NCI-H187 (cell line): ENCODE results near the gene CALD1.

ENCODE experiments used
- DNase-seq, 2 experiments: peaks; one replicate each; lab custom pipeline; 2025; lab: John Stamatoyannopoulos, UW

The CALD1 gene

GRCh38 chr7:134827436-134827835 lies 48.0 kb downstream of the CALD1 start:
- DNase-seq, result no peak

DNA sequence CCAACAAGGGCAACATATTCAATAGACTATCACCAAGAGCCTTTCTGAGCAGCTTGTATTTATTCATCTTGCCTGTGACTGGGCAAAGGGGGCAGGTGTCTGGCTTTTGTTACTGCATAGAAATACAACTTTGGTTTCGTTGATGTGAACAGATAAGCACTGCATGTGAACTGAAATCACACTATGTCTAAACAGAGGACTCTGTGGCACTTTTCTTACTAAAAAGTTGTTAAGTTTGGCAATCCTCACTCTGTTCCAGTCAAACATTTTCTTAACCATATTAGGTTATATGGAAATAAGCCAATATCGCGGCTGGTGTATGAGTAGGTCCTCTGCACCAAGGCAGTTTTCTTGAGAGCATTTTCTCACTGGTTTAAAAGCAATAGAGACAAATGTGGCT lies 48.5 kb downstream of the CALD1 start:
- no peak for DNase-seq

DNA sequence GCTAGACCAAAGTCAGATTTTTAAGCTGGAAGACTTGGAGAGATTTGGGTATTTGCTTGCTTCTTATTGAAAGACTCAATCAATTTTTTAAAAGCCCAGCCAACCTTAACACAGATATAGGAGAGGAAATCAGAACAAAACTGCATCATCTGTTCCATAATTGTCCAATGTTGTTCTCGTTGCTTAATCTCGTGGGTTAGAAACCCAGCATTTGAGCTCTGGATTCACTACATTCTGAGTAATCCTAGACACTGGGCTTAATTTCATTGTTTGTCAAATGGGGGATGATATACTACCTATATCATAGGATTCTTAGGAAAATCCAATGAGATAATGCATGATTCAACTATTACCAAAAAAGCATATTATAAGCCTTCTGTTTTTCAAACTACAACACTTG lies 48.9 kb downstream of the CALD1 start:
- DNase-seq, result no peak

GRCh38 chr7:134829380-134829986 lies 50.0 kb downstream of the CALD1 start:
- DNase-seq, result no peak

- DNase-seq, result no peak
These were observed 52.4 kb downstream of the CALD1 start for GRCh38 chr7:134831862-134832261.

GRCh38 chr7:134832367-134832766 lies 52.9 kb downstream of the CALD1 start:
- DNase-seq, result no peak

- no peak for DNase-seq
These were observed 55.4 kb downstream of the CALD1 start for GRCh38 chr7:134834689-134835462.

GRCh38 chr7:134835463-134835823 lies 56.0 kb downstream of the CALD1 start:
- DNase-seq, result no peak

GRCh38 chr7:134836447-134836846 lies 57.0 kb downstream of the CALD1 start:
- DNase-seq, result no peak

GRCh38 chr7:134839298-134839697 lies 59.9 kb downstream of the CALD1 start:
- no peak for DNase-seq

GRCh38 chr7:134842062-134842461 lies 62.6 kb downstream of the CALD1 start:
- DNase-seq, result no peak

DNA sequence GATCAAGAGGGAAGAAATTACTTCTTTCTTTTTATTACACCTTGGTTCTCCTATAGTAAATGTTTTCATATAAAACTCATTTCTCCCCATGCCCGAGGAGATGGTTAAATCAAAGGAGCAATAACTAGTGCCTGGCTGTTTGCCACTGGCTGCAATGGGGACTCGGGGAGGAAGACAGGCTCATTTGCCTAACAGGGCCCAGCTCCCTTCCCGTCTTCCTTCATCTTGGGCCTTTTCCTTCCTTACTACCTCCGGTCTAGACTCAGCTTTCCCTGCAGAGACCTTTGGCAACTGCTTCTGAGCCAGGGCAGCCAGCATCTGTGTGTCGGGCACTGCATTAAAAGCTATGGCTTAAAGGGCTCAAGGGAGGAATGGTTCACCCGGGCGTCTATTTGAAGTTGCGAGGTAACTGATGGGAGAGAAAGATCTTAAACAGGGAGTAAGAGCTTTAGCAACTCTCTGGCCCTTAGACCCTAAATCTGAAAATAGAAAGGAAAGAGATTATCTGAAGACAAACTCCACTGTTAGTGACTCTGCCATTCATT lies 63.5 kb downstream of the CALD1 start:
- DNase-seq, result no peak

- no peak for DNase-seq
These were observed 64.8 kb downstream of the CALD1 start for GRCh38 chr7:134844200-134844599.

DNA sequence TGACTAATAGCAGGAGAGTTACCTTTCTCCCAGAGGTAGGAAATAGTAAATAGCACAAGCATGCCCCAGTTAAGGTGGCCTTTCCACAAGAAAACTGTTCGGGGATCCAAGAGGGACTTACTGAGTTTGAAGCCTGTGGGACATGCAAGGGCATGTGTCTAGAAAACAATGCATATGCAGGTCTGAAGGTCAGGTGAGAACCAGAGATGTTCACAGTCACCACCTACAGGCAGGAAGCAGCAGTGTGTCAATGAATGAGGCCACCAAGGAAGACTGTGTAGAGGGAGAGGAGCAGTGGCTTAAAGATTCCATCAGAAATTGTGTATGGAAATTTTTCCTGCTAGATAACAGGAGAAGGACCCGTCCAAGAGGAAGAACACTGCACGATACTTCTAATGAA lies 66.0 kb downstream of the CALD1 start:
- no peak for DNase-seq

DNA sequence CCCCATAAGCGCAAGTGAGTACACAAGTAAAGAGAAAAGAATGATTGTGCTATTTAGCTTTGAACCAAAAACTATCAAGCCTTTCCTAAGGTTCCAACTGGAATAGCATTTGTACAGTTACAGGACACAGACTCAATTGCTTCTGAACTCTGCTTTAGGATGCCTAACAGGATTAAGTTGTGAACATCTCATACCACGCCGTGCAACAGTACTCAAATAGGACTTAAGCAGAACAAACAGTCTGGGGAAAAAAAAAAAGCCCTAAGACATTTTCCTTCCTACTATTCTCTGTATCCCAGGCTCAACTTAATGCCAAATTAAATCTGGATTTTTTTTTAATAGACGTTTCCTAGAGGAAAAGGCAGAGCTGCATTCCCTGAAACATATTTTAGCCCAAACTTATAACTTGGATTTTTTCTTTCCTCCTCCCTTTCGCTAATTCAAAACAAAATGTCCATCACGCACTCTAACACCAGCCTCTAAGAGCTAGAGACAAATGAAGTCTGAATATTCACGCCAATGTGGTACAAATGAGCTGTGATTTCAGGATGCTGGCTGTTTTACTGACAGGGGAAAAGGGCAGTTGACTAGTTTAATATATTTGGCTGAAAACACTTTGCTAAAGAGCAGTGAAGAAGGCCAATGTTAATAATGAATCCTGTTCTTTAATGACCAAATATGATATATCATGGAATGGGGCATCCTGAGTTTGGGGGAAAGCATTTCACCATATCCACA lies 68.6 kb downstream of the CALD1 start:
- DNase-seq, result no peak

- DNase-seq, result no peak
These were observed 70.6 kb downstream of the CALD1 start for GRCh38 chr7:134850066-134850465.

DNA sequence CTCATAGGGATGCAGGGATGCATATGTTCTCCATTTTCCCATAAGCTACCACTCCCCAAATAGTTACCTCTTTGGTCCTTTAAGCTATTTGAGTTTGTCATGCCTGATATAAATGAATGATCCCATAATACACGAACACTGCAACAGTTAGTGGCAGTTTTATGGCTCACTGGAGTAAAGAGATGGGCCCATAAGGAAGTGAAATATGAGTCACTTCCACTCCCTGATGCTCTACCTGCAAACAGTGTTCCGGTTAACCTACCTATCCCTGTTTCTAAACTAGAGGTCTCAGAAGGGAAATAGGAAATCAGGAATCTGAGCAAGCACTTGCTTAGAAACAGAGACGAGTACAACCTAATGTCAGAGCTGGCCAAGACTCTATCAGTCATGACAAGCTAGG lies 71.7 kb downstream of the CALD1 start:
- DNase-seq, result no peak

- DNase-seq, result no peak
These were observed 73.2 kb downstream of the CALD1 start for GRCh38 chr7:134852625-134853024.

GRCh38 chr7:134854816-134855215 lies 75.4 kb downstream of the CALD1 start:
- DNase-seq, result no peak

DNA sequence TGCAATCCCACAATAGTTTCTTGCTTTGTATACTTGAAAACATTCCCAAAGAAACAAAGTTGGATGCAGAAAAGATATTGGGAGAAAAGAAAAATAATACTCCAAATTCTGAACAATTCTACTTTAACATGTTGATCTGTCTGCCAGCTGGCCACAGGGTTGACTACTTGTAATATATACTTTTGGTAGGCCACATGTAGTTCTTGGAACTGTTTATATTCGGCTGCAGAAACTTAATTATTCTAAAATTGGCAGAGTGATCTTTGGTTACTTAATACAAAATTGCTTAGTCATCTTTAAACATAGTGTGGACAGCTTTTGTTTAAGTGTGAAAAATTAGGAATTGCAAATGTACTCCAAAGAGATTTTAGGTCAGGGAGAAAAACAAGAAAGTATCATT lies 76.0 kb downstream of the CALD1 start:
- no peak for DNase-seq

DNA sequence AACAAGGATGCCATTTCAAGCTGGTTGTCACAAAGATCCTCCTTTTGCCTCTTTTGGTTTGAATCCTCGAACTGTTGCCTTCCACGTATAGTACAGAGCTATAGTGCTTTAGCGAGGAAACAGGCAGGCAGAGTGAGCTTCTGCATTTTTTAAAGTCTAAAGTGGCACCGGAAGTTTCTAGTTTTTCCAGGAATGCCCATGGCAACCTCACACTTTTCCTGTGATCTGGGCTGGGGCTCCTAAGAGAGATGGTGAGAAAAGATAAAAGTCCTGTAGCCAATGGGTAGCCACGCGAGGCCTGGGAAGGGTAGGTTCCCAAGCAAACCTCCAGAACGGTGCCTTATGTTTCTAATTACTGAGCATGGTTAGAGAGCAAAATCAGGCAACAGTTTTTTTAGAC lies 76.7 kb downstream of the CALD1 start:
- no peak for DNase-seq

DNA sequence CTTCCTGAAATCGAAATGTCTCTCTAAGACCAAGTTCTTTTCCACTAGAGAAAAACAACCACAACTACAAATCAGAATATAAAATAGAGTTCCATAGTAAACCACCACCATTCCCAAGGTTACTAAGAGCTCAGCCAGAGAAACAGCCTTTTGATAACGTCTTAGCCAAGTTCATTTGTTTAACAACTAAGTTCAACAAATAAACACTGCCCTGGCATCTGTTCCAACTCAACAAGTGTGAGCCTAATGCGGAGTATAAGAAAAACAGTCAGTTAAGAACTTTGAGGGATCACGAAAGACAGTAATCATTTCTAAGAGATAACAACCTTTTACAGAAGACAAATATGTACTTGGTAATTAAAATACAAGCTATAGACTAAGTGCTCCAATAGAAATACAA lies 77.3 kb downstream of the CALD1 start:
- DNase-seq, result no peak

DNA sequence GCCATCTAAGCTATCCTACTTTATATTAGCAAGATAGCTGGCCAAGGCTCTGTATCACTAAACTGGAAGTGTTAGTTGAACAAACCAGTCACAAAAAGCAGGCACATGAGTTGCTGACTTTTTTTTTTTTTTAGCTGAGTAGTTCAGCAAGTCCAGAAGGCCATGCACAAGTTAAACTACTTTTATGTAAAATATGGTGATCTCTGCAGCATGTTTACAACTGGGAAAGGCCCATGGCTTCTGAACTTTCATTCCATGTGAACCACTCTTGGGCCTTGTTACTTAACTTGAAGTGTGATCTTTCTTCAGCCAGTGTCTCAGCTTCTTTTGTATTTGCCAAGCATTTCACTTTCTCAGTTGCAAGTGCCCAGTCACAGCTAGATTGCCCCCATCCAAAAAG lies 78.5 kb downstream of the CALD1 start:
- no peak for DNase-seq
